DOHH2 (cell line): ENCODE data around the gene TLE5.

Experiments
- H3F3A ChIP-seq: fragments of 200-600 bp; sonication (generic), shearing (Covaris generic); 2 replicates; pipeline ENCODE4 v1.6.0; 2016; ENCODE audit warnings: antibody characterized with exemption, mild to moderate bottlenecking; ENCODE audit not compliant: control insufficient read depth, insufficient read depth
- H3K27ac ChIP-seq: fragments of 200-600 bp; sonication (generic); 2 replicates; pipeline ENCODE4 v1.5.1; 2014; ENCODE audit warnings: low read depth, mild to moderate bottlenecking, low read length, moderate library complexity
- H3K27me3 ChIP-seq: fragments of 200-600 bp; sonication (generic); 2 replicates; pipeline ENCODE4 v1.6.1; 2014; ENCODE audit warnings: mild to moderate bottlenecking, low read length, mixed read lengths; ENCODE audit not compliant: control insufficient read depth
- H3K36me3 ChIP-seq: fragments of 200-600 bp; sonication (generic); 2 replicates; pipeline ENCODE4 v1.6.1; 2014; ENCODE audit warnings: mild to moderate bottlenecking, low read length, moderate library complexity, mixed read lengths; ENCODE audit not compliant: control insufficient read depth
- H3K4me1 ChIP-seq: fragments of 200-600 bp; sonication (generic); 2 replicates; pipeline ENCODE4 v1.6.1; 2014; ENCODE audit warnings: mild to moderate bottlenecking, low read length, mixed read lengths; ENCODE audit not compliant: control insufficient read depth
- H3K4me2 ChIP-seq: fragments of 200-600 bp; sonication (generic); 2 replicates; pipeline ENCODE4 v1.6.0; 2014; ENCODE audit warnings: mild to moderate bottlenecking, low read length, moderate library complexity
- H3K4me3 ChIP-seq: fragments of 200-600 bp; sonication (generic); 2 replicates; pipeline ENCODE4 v1.5.1; 2014; ENCODE audit warnings: mild to moderate bottlenecking, low read length, mixed read lengths
- H3K79me2 ChIP-seq: fragments of 200-600 bp; sonication (generic); 2 replicates; pipeline ENCODE4 v1.6.1; 2014; ENCODE audit warnings: mild to moderate bottlenecking, low read length, mixed read lengths; ENCODE audit not compliant: control insufficient read depth
- H3K9me2 ChIP-seq: fragments of 200-600 bp; sonication (generic); replicated peaks from 2 replicates; pipeline ENCODE4 v1.6.1; 2014; ENCODE audit warnings: mild to moderate bottlenecking, low read length, mixed read lengths; ENCODE audit not compliant: control insufficient read depth
- H3K9me3 ChIP-seq: fragments of 200-600 bp; sonication (generic); 2 replicates; pipeline ENCODE4 v1.6.1; 2014; ENCODE audit warnings: antibody characterized with exemption, low read length, mixed read lengths; ENCODE audit not compliant: control insufficient read depth, insufficient read depth
- H4K20me1 ChIP-seq: fragments of 200-600 bp; sonication (generic); 2 replicates; pipeline ENCODE4 v1.6.0; 2014; ENCODE audit warnings: low read depth, mild to moderate bottlenecking, antibody characterized with exemption, low read length, moderate library complexity; ENCODE audit not compliant: control insufficient read depth, insufficient read depth
- CTCF ChIP-seq: fragments of 200-600 bp; sonication (generic); IDR thresholded peaks from one replicate; pipeline ENCODE4 v1.5.1; 2014; ENCODE audit warnings: antibody characterized with exemption, mild to moderate bottlenecking, low read depth, low read length; ENCODE audit not compliant: poor library complexity, severe bottlenecking
- EZH2phosphoT487 ChIP-seq: fragments of 200-600 bp; sonication (generic); IDR thresholded peaks from 2 replicates; pipeline ENCODE4 v1.6.1; 2017; ENCODE audit warnings: borderline replicate concordance, mild to moderate bottlenecking, antibody characterized with exemption, low read length, moderate library complexity, mixed read lengths

Gene TLE5

GRCh38 chr19:3055741-3056416, 6.4 kb downstream of the TLE5 start:
- H3K9me2 ChIP-seq, result no peaks in the 10 kb centered on the region
- peaks cover 7% of the 10 kb centered on the region for H3K4me1 ChIP-seq
- no peak overlapping the region for H3K4me3 ChIP-seq
- no peak for TF ChIP-seq EZH2phosphoT487
- no peak for TF ChIP-seq CTCF
- H3K27me3 ChIP-seq, result no peaks in the 10 kb centered on the region
- H4K20me1 ChIP-seq, result no peaks in the 10 kb centered on the region
- no peak overlapping the region for H3K4me2 ChIP-seq
- H3K9me3 ChIP-seq, result no peaks in the 10 kb centered on the region
- peaks cover 22% of the 10 kb centered on the region for H3F3A ChIP-seq
- H3K36me3 ChIP-seq, result peaks cover 62% of the 10 kb centered on the region
- no peak overlapping the region for H3K27ac ChIP-seq
- peaks cover 20% of the 10 kb centered on the region for H3K79me2 ChIP-seq

GRCh38 chr19:3054972-3055740, 7.1 kb downstream of the TLE5 start:
- Histone ChIP-seq H3K9me3 (no peaks in the 10 kb centered on the region), H3K4me2 (no peak overlapping the region), H4K20me1 (no peaks in the 10 kb centered on the region), H3K4me3 (no peak overlapping the region), H3K36me3 (peaks cover 56% of the 10 kb centered on the region), H3K4me1 (0 out of 2 replicates have a peak, but pooled peaks cover 3% of the 10 kb centered on the region), H3K9me2 (no peaks in the 10 kb centered on the region), H3F3A (peaks cover 17% of the 10 kb centered on the region), H3K27me3 (no peaks in the 10 kb centered on the region), H3K79me2 (peaks cover 13% of the 10 kb centered on the region), H3K27ac (no peak overlapping the region; the same call in 1 of the 2 replicates)
- TF ChIP-seq CTCF (no peak), EZH2phosphoT487 (no peak)

- H3K27ac ChIP-seq, result no peak overlapping the region; the same call in 1 of the 2 replicates
- peaks cover 49% of the 10 kb centered on the region for H3K36me3 ChIP-seq
- no peaks in the 10 kb centered on the region for H3K9me2 ChIP-seq
- H3K4me2 ChIP-seq, result no peak overlapping the region
- no peaks in the 10 kb centered on the region for H3K27me3 ChIP-seq
- no peak overlapping the region for H3K4me3 ChIP-seq
- H3K4me1 ChIP-seq, result no peaks in the 10 kb centered on the region
- no peaks in the 10 kb centered on the region for H4K20me1 ChIP-seq
- H3K9me3 ChIP-seq, result no peaks in the 10 kb centered on the region
- peaks cover 6% of the 10 kb centered on the region for H3K79me2 ChIP-seq
- TF ChIP-seq CTCF (no peak), EZH2phosphoT487 (no peak)
- H3F3A ChIP-seq, result peaks cover 14% of the 10 kb centered on the region
Observed at GRCh38 chr19:3054265-3054971, 7.9 kb downstream of the TLE5 start.
